Right lobe of liver (tissue), 4 donors: Measurements from ENCODE around the gene ELL.

Experiments
- CTCF ChIP-seq, 4 donors: fragments of 200-600 bp in 3 of 4; fragments of 450-650 bp in 1 of 4; IDR thresholded peaks; one replicate each; pipeline versions ENCODE4 v1.5.1 to v1.8.0; 2016 to 2022; ENCODE audit warnings: antibody characterized with exemption in 4 of 4, mild to moderate bottlenecking in 2 of 4
- POLR2A ChIP-seq: fragments of 450-650 bp; IDR thresholded peaks from one replicate; pipeline ENCODE4 v1.6.1; 2017; ENCODE audit warnings: antibody characterized with exemption, mild to moderate bottlenecking
- donor health status: DM: no; HTN: no; CAD: no.
- donor health status: DM: no; HTN: no; CAD: no.
- donor health status: DM: no; HTN: yes; CAD: no.

GRCh38 chr19:18449552-18449951 is 72.3 kb downstream of the ELL start:
- no peak for TF ChIP-seq CTCF (IDR thresholded peaks at IDR 0.05)
- TF ChIP-seq POLR2A, result no peak
